LHCN-M2 (cell line): ENCODE results near the gene P2RX4. TPM values are rescaled to one million over a fixed set of nuclear protein-coding genes. Genes with fewer than 3 reads are reported as not detected.
"Not testable (repeated sequence)": the region's sequence is repeated elsewhere in the genome, so short reads cannot be mapped to it uniquely, and the experiment has no call there.

Experiments used
- DNase-seq: peaks from one replicate; pipeline ENCODE4 v3.0.0-alpha.2; 2012; ENCODE audit warnings: low read depth
- total RNA-seq: library from RNA; depleted of rRNA; stranded (reverse); fragments of >200 nt; gene quantifications from 2 replicates; pipeline ENCODE4 v1.2.3, GENCODE V29; 2014; rRNA removed

The P2RX4 gene
- total RNA-seq, 1 experiment from 2014 or later: 14.0 TPM

GRCh38 chr12:121274036-121274763 lies 64.3 kb downstream of the P2RX4 start:
- DNase-seq: no peak

- DNase-seq: no peak
Measured at GRCh38 chr12:121277374-121277759, 67.4 kb downstream of the P2RX4 start.

- no peak for DNase-seq
Measured at GRCh38 chr12:121278169-121279070, 68.5 kb downstream of the P2RX4 start.

GRCh38 chr12:121279071-121279375 lies 69.1 kb downstream of the P2RX4 start:
- DNase-seq: no peak

GRCh38 chr12:121279507-121279915 lies 69.6 kb downstream of the P2RX4 start:
- DNase-seq: no peak

GRCh38 chr12:121280531-121280930 lies 70.6 kb downstream of the P2RX4 start:
- not testable (repeated sequence) for DNase-seq

- not testable (repeated sequence) for DNase-seq
Measured at GRCh38 chr12:121281116-121281515, 71.2 kb downstream of the P2RX4 start.

- no peak for DNase-seq
Measured at GRCh38 chr12:121282072-121282742, 72.3 kb downstream of the P2RX4 start.

GRCh38 chr12:121282910-121283309 lies 73.0 kb downstream of the P2RX4 start:
- DNase-seq: not testable (repeated sequence)

- DNase-seq: no peak
Measured at GRCh38 chr12:121283388-121283787, 73.5 kb downstream of the P2RX4 start.

Other genes starting within 250 kb of the P2RX4 start
- gene HNF1A, start 231.6 kb upstream of the P2RX4 start, total RNA-seq: 0.06 and 0.13 TPM in 2 replicates
- 12.8 and 18.1 TPM in 2 replicates for gene C12orf43, start 193.6 kb upstream of the P2RX4 start, total RNA-seq
- 4.3 and 4.5 TPM in 2 replicates for gene OASL, start 170.9 kb upstream of the P2RX4 start, total RNA-seq
- gene P2RX7, start 77.3 kb upstream of the P2RX4 start, total RNA-seq: 0.11 and 0.32 TPM in 2 replicates
- gene CAMKK2, start 86.6 kb downstream of the P2RX4 start, total RNA-seq: 13.5 and 14.2 TPM in 2 replicates
- gene ANAPC5, start 142.3 kb downstream of the P2RX4 start, total RNA-seq: 131 and 137 TPM in 2 replicates
- gene RNF34, start 190.0 kb downstream of the P2RX4 start, total RNA-seq: 49.5 and 59.9 TPM in 2 replicates